ENCODE results near the gene XXYLT1. TPM values are rescaled to one million over a fixed set of nuclear protein-coding genes. Genes with fewer than 3 reads are reported as not detected.

Gene XXYLT1
- total and polyA plus RNA-seq, 2 of the 8 experiments (the other 6 are each of a cell fraction or from before 2014, with no cell fraction given): 18.9 to 23.8 TPM

DNA sequence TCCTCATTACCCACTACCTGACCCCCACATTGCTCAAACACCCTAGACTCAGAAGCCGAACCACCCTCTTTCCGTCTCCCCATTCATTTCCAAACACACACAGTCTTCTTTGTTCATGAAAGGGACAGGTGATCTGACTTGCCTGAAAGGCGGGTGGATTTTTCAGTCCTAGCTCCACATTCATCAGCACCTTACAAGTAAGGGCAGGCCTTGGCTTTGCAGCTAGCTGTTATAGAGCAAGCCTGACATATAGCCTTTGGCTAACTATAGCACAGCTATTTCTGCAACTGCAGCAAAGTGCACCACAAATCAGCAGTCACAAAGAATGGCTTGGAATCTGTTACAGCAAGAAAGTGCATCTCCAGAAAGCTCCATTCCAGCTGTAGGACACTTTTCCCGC is 139.8 kb downstream of the XXYLT1 start (continued):
- TF ChIP-seq CBX8 (IDR thresholded peaks at IDR 0.05; ENCODE audit: borderline replicate concordance, low read depth, low read length): no peak
- TF ChIP-seq POLR2AphosphoS5 (IDR thresholded peaks at IDR 0.05; ENCODE audit: low read depth, low read length): no peak
- no peak for TF ChIP-seq SAP30 (IDR thresholded peaks at IDR 0.05; ENCODE audit: insufficient read depth, insufficient replicate concordance, low read length)
